Stimulated activated memory B cell treated with anti-CD40 and anti-IgM and Interleukin-4, amounts not matched to agents 10 μg/mL and 1 μg/mL and 100 μg/mL, for 72 hours (primary cell): ENCODE data around the gene SIAH2.
"Not testable (repeated sequence)": the region's sequence is repeated elsewhere in the genome, so short reads cannot be mapped to it uniquely, and the experiment has no call there.

Experiments used
- ATAC-seq: fragments of 150-1000 bp; cut with Tn5 transposase; 2 replicates; pipeline ENCODE4 v1.10.0; 2021
- H3K27ac Mint-ChIP-seq: one replicate; pipeline ENCODE4 v1.8.0; 2022; ENCODE audit warnings: mild to moderate bottlenecking, mixed read lengths
- H3K27me3 Mint-ChIP-seq: one replicate; pipeline ENCODE4 v1.8.0; 2022; ENCODE audit warnings: mixed read lengths
- H3K36me3 Mint-ChIP-seq: one replicate; pipeline ENCODE4 v1.8.0; 2022; ENCODE audit warnings: mixed read lengths
- H3K4me1 Mint-ChIP-seq: one replicate; pipeline ENCODE4 v1.8.0; 2022; ENCODE audit warnings: mixed read lengths
- H3K4me3 Mint-ChIP-seq: one replicate; pipeline ENCODE4 v1.8.0; 2022; ENCODE audit warnings: mild to moderate bottlenecking, moderate library complexity, mixed read lengths
- H3K9me3 Mint-ChIP-seq: one replicate; pipeline ENCODE4 v1.8.0; 2022; ENCODE audit warnings: mixed read lengths

The SIAH2 gene

GRCh38 chr3:150763122-150763840 lies at the start of gene SIAH2:
Gene SIAH2 (minus strand): TSS chr3:150763169. CDS start chr3:150762849, 320 bp downstream.
- Mint-ChIP-seq H3K36me3 (peaks cover 9% of the 10 kb centered on the region), H3K27me3 (no peaks in the 10 kb centered on the region), H3K9me3 (no peaks in the 10 kb centered on the region), H3K4me3 (peak within 1 kb of the TSS; percentile 97), H3K4me1 (peaks cover 59% of the 10 kb centered on the region), H3K27ac (peak within 1 kb of the TSS; percentile 96)
- ATAC-seq = peak; percentile 88

- ATAC-seq = no peak
- no peaks in the 10 kb centered on the region for H3K36me3 Mint-ChIP-seq
- peaks cover 9% of the 10 kb centered on the region for H3K27me3 Mint-ChIP-seq
- no peak overlapping the region for H3K4me3 Mint-ChIP-seq
- no peaks in the 10 kb centered on the region for H3K9me3 Mint-ChIP-seq
- H3K27ac Mint-ChIP-seq = no peak overlapping the region
- no peaks in the 10 kb centered on the region for H3K4me1 Mint-ChIP-seq
Measured at GRCh38 chr3:150811984-150812383, 49.0 kb upstream of the SIAH2 start.

- Mint-ChIP-seq H3K4me3 (no peak overlapping the region), H3K27ac (no peak overlapping the region), H3K27me3 (peaks cover 9% of the 10 kb centered on the region), H3K9me3 (no peaks in the 10 kb centered on the region), H3K4me1 (no peaks in the 10 kb centered on the region), H3K36me3 (no peaks in the 10 kb centered on the region)
- ATAC-seq = no peak
Measured at GRCh38 chr3:150810641-150811040, 47.7 kb upstream of the SIAH2 start.

- peaks cover 18% of the 10 kb centered on the region for H3K27me3 Mint-ChIP-seq
- ATAC-seq = no peak
- no peaks in the 10 kb centered on the region for H3K4me1 Mint-ChIP-seq
- no peaks in the 10 kb centered on the region for H3K36me3 Mint-ChIP-seq
- no peak overlapping the region for H3K27ac Mint-ChIP-seq
- no peak overlapping the region for H3K4me3 Mint-ChIP-seq
- H3K9me3 Mint-ChIP-seq = no peaks in the 10 kb centered on the region
Measured at GRCh38 chr3:150806185-150806835, 43.3 kb upstream of the SIAH2 start.

- Mint-ChIP-seq H3K9me3 (no peaks in the 10 kb centered on the region), H3K27me3 (peaks cover 13% of the 10 kb centered on the region), H3K27ac (no peak overlapping the region), H3K36me3 (no peaks in the 10 kb centered on the region), H3K4me1 (no peaks in the 10 kb centered on the region), H3K4me3 (no peak overlapping the region)
- ATAC-seq = no peak
Measured at GRCh38 chr3:150805354-150805753, 42.4 kb upstream of the SIAH2 start.

GRCh38 chr3:150803440-150803985 lies 40.5 kb upstream of the SIAH2 start:
- no peak for ATAC-seq
- Mint-ChIP-seq H3K4me1 (peaks cover 12% of the 10 kb centered on the region), H3K36me3 (no peaks in the 10 kb centered on the region), H3K27ac (no peak overlapping the region), H3K9me3 (no peaks in the 10 kb centered on the region), H3K27me3 (peaks cover 9% of the 10 kb centered on the region), H3K4me3 (no peak overlapping the region)

- no peaks in the 10 kb centered on the region for H3K36me3 Mint-ChIP-seq
- no peak overlapping the region for H3K27ac Mint-ChIP-seq
- peaks cover 5% of the 10 kb centered on the region for H3K9me3 Mint-ChIP-seq
- H3K4me1 Mint-ChIP-seq = peaks cover 28% of the 10 kb centered on the region
- H3K27me3 Mint-ChIP-seq = peaks cover 9% of the 10 kb centered on the region
- ATAC-seq = peak; percentile 34
- no peak overlapping the region for H3K4me3 Mint-ChIP-seq
Measured at GRCh38 chr3:150800722-150801121, 37.8 kb upstream of the SIAH2 start.

GRCh38 chr3:150798122-150798618 lies 35.2 kb upstream of the SIAH2 start:
- Mint-ChIP-seq H3K4me1 (peaks cover 28% of the 10 kb centered on the region), H3K27ac (no peak overlapping the region), H3K36me3 (no peaks in the 10 kb centered on the region), H3K27me3 (no peaks in the 10 kb centered on the region), H3K9me3 (peaks cover 5% of the 10 kb centered on the region), H3K4me3 (no peak overlapping the region)
- ATAC-seq = no peak

GRCh38 chr3:150797155-150797554 lies 34.2 kb upstream of the SIAH2 start:
- peaks cover 5% of the 10 kb centered on the region for H3K9me3 Mint-ChIP-seq
- H3K4me1 Mint-ChIP-seq = peaks cover 28% of the 10 kb centered on the region
- no peaks in the 10 kb centered on the region for H3K36me3 Mint-ChIP-seq
- no peaks in the 10 kb centered on the region for H3K27me3 Mint-ChIP-seq
- H3K4me3 Mint-ChIP-seq = no peak overlapping the region
- ATAC-seq = no peak
- H3K27ac Mint-ChIP-seq = peak overlapping the region; percentile 36

- not testable (repeated sequence) for H3K27me3 Mint-ChIP-seq, ATAC-seq, H3K4me3 Mint-ChIP-seq, H3K36me3 Mint-ChIP-seq, H3K9me3 Mint-ChIP-seq
- Mint-ChIP-seq H3K27ac (peak overlapping the region; percentile 36), H3K4me1 (peaks cover 28% of the 10 kb centered on the region)
Measured at GRCh38 chr3:150796527-150796926, 33.6 kb upstream of the SIAH2 start.

- peaks cover 33% of the 10 kb centered on the region for H3K4me1 Mint-ChIP-seq
- no peak overlapping the region for H3K4me3 Mint-ChIP-seq
- H3K27me3 Mint-ChIP-seq = peaks cover under 1% of the 10 kb centered on the region
- no peak overlapping the region for H3K27ac Mint-ChIP-seq
- no peak for ATAC-seq
- H3K36me3 Mint-ChIP-seq = no peaks in the 10 kb centered on the region
- H3K9me3 Mint-ChIP-seq = peaks cover 5% of the 10 kb centered on the region
Measured at GRCh38 chr3:150793641-150794040, 30.7 kb upstream of the SIAH2 start.

- H3K27ac Mint-ChIP-seq = no peak overlapping the region
- no peak overlapping the region for H3K4me3 Mint-ChIP-seq
- no peaks in the 10 kb centered on the region for H3K36me3 Mint-ChIP-seq
Measured at GRCh38 chr3:150790629-150791028, 27.7 kb upstream of the SIAH2 start.

GRCh38 chr3:150789451-150789850 lies 26.5 kb upstream of the SIAH2 start:
- H3K36me3 Mint-ChIP-seq = no peaks in the 10 kb centered on the region
- H3K4me3 Mint-ChIP-seq = no peak overlapping the region
- H3K27me3 Mint-ChIP-seq = peaks cover 11% of the 10 kb centered on the region
- H3K4me1 Mint-ChIP-seq = peaks cover 23% of the 10 kb centered on the region
- no peak overlapping the region for H3K27ac Mint-ChIP-seq
- no peaks in the 10 kb centered on the region for H3K9me3 Mint-ChIP-seq
- no peak for ATAC-seq

More at GRCh38 chr3:150790629-150791028, 27.7 kb upstream of the SIAH2 start:
- H3K9me3 Mint-ChIP-seq = no peaks in the 10 kb centered on the region
- H3K27me3 Mint-ChIP-seq = peaks cover 11% of the 10 kb centered on the region
- H3K4me1 Mint-ChIP-seq = peaks cover 23% of the 10 kb centered on the region
- ATAC-seq = no peak

GRCh38 chr3:150787741-150788370 lies 24.9 kb upstream of the SIAH2 start:
- Mint-ChIP-seq H3K27me3 (peaks cover 11% of the 10 kb centered on the region), H3K4me1 (peaks cover 23% of the 10 kb centered on the region), H3K27ac (no peak overlapping the region), H3K4me3 (no peak overlapping the region), H3K9me3 (no peaks in the 10 kb centered on the region), H3K36me3 (no peaks in the 10 kb centered on the region)
- ATAC-seq = peak; percentile 78

GRCh38 chr3:150786791-150787190 lies 23.8 kb upstream of the SIAH2 start:
- H3K4me1 Mint-ChIP-seq = peaks cover 23% of the 10 kb centered on the region
- no peak for ATAC-seq
- no peak overlapping the region for H3K27ac Mint-ChIP-seq
- H3K27me3 Mint-ChIP-seq = peaks cover 11% of the 10 kb centered on the region
- no peaks in the 10 kb centered on the region for H3K9me3 Mint-ChIP-seq
- H3K36me3 Mint-ChIP-seq = no peaks in the 10 kb centered on the region
- no peak overlapping the region for H3K4me3 Mint-ChIP-seq
